ENCODE data around the gene HLA-DPA1.
"Not testable (repeated sequence)": the region's sequence is repeated elsewhere in the genome, so short reads cannot be mapped to it uniquely, and the experiment has no call there.

HLA-DPA1 gene

DNA sequence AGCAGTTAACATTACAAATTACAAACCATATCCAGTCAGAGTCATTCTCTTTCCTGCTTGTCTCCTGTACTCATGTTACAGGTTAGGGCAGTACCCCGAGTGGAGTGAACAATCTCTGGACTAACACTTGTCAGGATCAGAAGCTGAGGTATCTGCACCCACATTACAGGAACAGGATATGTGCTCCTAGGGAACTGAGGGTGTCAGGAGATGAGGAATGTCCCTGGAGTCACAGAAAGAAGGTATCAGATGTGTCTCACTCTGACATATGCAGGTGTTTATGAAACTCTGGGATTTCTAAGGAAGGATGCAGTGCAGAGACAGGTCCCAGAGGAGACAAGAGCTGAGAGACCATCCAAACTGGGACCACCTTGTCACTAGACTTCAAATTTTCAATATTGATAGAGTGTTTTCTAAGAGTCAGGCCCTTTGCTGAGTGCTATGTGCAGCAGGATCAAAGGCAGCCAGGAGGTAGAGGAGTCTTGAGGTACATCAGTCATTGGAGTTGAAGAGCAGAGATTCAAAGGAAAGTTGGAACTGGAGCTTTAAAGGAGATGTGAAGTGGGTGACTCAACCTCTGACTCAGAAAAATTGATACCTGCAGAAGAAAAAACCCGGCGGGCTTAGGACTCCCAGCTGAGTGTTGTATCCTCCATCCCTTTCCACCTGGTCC lies 14.9 kb upstream of the HLA-DPA1 start:
- DNase-seq = no peak

- no peak for DNase-seq
Observed at GRCh38 chr6:33085627-33086026, 12.2 kb upstream of the HLA-DPA1 start.

GRCh38 chr6:33082702-33083101 lies 9.3 kb upstream of the HLA-DPA1 start:
- DNase-seq = no peak

DNA sequence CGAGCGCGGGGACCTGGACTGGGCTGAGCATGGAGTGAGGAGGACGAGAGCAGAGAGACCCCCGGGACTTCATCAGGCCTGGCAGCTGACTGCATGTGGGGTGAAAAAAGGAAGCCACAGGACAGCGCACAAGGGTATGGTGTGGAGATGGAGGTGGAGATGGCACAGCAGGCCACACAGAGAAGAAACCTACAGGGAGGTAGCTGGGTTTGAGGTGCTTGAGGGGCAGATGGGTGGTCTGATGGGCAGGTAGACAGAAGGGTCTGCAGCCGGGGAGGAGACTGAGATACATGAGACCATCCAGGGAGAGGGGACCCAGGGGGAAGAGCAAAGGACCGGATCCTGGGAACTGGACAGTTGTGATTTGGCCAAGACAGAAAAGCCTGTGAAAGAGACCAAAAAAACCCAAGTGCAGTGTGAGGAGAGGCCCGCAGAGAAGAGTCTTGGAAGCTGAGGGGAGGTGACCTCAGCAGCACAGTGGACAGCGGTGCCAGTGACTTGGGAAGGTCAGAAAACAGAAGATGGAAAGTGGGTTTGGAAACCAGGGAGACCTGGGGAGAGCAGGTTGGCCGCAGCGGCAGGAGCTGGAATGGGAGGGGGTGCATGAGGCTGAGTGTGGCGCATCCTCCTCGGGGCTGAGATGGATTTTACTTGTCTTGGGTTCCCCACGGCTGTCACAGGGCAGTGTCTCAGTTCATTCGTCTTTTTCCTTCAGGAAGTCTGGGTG lies 7.8 kb upstream of the HLA-DPA1 start:
- no peak for DNase-seq

- no peak for DNase-seq
Observed at GRCh38 chr6:33080127-33081089, 7.0 kb upstream of the HLA-DPA1 start.

DNA sequence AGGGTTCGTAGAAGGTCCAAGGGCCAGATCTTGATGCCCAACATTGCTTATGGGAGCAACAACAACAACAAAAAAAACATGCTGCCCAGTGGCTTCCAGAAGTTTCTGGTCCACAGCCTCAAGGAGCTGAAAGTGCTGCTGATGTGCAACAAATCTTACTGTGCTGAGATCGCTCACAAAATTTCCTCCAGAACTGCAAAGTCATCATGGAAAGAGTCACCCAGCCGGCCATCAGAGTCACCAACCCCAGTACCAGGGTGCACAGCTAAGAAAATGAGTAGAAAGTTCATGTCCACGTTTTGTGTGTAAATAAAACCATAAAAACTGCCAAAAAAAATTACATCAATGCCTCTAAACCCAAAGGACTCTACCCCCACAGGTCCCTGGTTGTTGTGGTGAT lies 6.1 kb upstream of the HLA-DPA1 start:
- DNase-seq = no peak

GRCh38 chr6:33078919-33079521 lies 5.6 kb upstream of the HLA-DPA1 start:
- no peak for DNase-seq

DNA sequence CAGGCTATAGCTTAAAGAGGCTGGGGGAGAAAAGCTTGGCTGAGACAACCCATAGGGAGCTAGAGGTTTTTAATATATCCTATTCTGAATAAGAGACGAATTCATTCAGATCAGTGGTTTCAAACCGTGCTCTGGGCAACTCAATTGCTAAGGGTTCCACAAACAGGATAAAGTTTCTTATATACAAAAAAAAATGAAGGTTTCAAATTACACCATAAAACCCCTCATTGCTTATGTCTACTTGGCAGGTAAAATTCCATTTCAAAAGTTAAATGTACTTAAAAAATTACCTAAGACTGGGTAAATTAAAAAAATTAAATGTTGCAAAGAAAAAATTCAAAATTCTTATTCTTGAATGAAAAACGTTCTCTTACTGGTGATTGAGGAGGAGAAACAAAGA lies 5.0 kb upstream of the HLA-DPA1 start:
- DNase-seq = no peak

- no peak for DNase-seq
Observed at GRCh38 chr6:33077908-33078307, 4.5 kb upstream of the HLA-DPA1 start.

GRCh38 chr6:33076406-33076934 lies 3.0 kb upstream of the HLA-DPA1 start:
- DNase-seq = no peak

DNA sequence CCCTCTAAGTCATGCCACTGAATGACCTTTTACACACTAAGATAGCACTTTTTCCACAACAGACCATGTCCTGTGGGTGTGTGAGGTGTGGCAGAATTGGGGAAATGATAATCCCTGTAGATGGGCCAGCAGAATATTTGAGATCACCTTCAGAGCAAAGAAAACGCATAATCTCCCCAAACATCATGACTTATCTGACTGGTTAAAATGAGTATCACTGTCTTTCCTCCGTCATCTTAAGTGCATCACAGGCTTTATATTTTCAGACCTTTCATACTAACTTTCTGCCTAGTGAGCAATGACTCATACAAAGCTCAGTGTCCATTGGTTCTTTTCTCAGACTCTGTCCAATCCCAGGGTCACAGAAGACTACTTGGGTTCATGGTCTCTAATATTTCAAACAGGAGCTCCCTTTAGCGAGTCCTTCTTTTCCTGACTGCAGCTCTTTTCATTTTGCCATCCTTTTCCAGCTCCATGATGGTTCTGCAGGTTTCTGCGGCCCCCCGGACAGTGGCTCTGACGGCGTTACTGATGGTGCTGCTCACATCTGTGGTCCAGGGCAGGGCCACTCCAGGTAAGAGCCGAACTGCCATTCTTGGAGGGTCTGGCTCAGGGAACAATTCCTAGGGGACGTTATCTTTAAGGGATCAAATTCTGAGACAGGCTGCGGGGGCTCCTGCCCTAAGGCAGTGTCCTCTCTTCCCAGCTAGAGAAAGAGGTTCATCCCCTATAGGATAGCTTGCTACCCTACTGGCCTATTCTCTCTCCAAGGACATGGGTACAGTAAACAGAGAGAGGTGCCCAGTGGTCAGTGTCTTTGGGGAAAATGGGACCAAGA lies 2.3 kb upstream of the HLA-DPA1 start, which contains the start of gene HLA-DPB1:
HLA-DPB1 (plus strand) TSS at position 423 of the 838 bp plus-strand sequence; CDS start at position 475, 52 bp downstream.
- no peak for DNase-seq

GRCh38 chr6:33075208-33075567 lies 1.7 kb upstream of the HLA-DPA1 start:
- no peak for DNase-seq

DNA sequence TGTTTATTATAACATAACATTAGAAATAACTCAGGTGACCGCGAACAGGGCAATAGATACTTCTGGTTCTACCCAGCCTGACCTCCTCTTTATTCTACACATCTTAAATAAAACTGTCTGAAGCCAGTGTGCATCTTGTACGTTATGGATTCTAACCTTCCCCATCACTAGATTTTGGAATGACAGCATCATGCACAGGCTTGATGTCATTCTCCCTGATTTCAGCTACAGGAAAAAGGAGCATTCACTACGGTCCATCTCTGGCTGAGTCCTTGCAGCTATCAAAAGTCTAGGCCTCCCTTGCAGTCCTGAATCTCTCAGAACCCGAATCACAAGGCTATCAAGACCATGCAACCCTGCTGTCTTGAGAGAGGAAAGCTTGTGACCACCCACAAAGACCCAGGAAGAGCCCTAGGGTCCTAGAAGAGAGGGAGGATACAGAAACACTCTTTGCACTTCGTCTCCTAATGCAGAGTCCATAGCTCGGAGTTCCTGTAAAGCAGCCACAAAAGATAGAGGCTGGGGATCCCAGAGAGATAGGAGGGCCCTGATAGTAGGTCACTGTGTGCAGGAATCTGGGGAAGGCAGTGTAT lies 845 bp downstream of the HLA-DPA1 start:
- no peak for DNase-seq

DNA sequence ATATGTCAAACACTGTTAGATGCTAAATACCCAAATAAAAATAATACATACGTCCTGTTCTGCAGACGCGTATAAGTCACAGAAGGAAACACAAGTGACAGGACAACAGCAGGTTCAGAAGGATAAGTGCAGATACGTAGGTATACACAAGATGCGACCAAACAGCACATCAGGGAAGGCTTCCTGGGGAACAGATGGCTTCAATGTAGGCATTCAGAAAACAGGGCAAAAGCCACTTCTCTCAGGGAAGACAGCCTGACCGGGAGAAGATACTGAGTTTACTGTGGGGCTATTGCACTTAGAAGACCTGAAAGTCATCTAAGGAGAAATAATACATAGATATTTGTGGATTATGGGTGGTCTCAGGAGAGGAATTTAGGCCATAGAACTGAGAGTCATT lies 1.9 kb downstream of the HLA-DPA1 start:
- no peak for DNase-seq

DNA sequence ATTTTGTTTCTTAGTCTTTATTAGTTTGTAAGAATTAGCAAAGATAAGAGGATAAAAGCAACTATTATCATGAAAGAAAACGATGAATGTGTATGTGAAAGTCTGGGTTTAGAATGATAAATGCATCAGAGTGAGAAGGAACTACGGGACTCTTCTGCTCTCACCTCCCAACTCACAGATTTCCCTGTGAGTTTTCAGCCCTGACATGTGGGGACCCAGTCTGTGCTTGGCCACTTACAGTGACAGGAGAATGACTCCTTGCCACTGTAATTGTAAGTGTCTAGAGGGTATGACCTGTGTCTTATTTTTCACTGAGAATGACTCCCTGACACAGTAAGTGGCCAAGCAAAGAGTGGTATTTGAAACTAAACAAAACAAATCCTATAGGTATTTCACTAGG lies 2.5 kb downstream of the HLA-DPA1 start:
- DNase-seq = no peak

DNA sequence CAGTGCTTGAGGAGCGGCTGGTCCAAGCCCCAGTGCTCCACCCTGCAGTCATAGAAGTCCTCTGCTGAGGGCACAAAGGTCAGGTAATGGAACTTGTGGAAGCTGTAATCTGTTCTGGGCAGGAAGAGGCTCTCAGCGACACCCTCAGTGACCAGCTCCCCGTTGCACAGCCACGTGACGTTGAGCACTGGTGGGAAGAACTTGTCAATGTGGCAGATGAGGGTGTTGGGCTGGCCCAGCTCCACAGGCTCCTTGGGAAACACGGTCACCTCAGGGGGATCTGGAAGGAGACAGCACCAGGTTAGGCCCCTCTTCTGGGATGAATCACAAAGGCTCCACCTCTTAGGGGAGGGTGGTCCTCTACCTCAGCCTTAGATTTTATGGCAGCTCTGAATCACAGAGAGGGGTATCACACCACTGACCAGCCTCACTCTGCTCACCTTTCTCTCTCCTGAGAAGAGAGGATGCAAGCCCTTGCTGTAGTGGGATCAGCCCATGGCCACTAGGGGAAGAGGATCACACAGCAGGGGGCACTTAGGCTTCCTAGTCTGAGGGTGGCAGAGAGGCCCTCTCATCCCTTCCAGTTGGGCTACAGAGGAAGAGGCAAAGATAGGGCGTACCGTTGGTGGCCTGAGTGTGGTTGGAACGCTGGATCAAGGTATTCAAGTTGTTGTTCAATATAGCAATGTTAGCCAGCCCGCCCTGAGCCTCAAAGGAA lies 4.3 kb downstream of the HLA-DPA1 start:
- no peak for DNase-seq

DNA sequence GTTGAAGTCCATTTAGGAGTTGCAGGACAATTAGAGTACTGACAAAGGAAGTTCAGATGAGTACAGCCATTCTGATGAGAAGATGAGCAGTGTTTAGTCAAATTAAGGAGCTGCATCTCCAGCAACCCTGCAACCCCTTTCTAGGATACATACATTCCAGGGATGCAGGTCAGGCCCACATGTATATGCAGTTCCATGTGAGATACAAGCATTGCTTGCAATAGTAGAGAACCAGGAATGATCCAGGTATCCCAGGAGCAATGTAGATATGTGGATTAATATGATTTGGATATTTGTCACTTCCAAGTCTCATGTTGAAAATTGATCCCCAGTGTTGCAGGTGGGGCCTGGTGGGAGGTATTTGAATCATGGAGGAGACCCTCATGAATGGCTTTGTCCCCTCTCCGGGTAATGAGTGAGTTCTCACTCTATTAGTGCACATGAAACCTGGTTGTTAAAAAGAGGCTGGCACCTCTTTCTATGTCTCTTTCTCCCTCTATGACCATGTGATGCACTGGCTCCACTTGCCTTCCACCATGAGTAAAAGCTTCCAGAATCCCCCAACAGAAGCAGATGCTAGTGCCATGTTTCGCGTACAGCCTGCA lies 6.4 kb downstream of the HLA-DPA1 start:
- DNase-seq = no peak

GRCh38 chr6:33065312-33065711 lies 8.1 kb downstream of the HLA-DPA1 start:
- DNase-seq = no peak

GRCh38 chr6:33064723-33065122 lies 8.7 kb downstream of the HLA-DPA1 start:
- no peak for DNase-seq

- DNase-seq = not testable (repeated sequence)
Observed at GRCh38 chr6:33063435-33063834, 10.0 kb downstream of the HLA-DPA1 start.
